Measurements from ENCODE around the gene DNTT. TPM values are rescaled to one million over a fixed set of nuclear protein-coding genes. Genes with fewer than 3 reads are reported as not detected.

The DNTT gene
- total RNA-seq (ENCODE audit: low replicate concordance), result not detected in 2 replicates

GRCh38 chr10:96304230-96304629, at the start of gene DNTT:
Gene DNTT (plus strand): TSS chr10:96304434. CDS start chr10:96304498, 64 bp downstream.
- no peak for TF ChIP-seq CTCF (IDR thresholded peaks at IDR 0.05; ENCODE audit: insufficient read depth, low read length)
- no peak within 1 kb of the TSS for H3K4me3 ChIP-seq (ENCODE audit: low read depth, low read length)
- no peak for DNase-seq (ENCODE audit: low read depth)

- H3K4me3 ChIP-seq (ENCODE audit: low read depth, low read length), result no peak overlapping the region
- DNase-seq (ENCODE audit: low read depth), result no peak
- TF ChIP-seq CTCF (IDR thresholded peaks at IDR 0.05; ENCODE audit: insufficient read depth, low read length), result no peak
Measured at GRCh38 chr10:96254976-96255375, 49.3 kb upstream of the DNTT start.

- no peak for TF ChIP-seq CTCF (IDR thresholded peaks at IDR 0.05; ENCODE audit: insufficient read depth, low read length)
- no peak overlapping the region for H3K4me3 ChIP-seq (ENCODE audit: low read depth, low read length)
- DNase-seq (ENCODE audit: low read depth), result no peak
Measured at GRCh38 chr10:96255549-96256333, 48.5 kb upstream of the DNTT start.

GRCh38 chr10:96257944-96258343, 46.3 kb upstream of the DNTT start:
- no peak overlapping the region for H3K4me3 ChIP-seq (ENCODE audit: low read depth, low read length)
- no peak for TF ChIP-seq CTCF (IDR thresholded peaks at IDR 0.05; ENCODE audit: insufficient read depth, low read length)
- no peak for DNase-seq (ENCODE audit: low read depth)

GRCh38 chr10:96259150-96259549, 45.1 kb upstream of the DNTT start:
- no peak for TF ChIP-seq CTCF (IDR thresholded peaks at IDR 0.05; ENCODE audit: insufficient read depth, low read length)
- no peak for DNase-seq (ENCODE audit: low read depth)
- no peak overlapping the region for H3K4me3 ChIP-seq (ENCODE audit: low read depth, low read length)

GRCh38 chr10:96260014-96260413, 44.2 kb upstream of the DNTT start:
- H3K4me3 ChIP-seq (ENCODE audit: low read depth, low read length), result no peak overlapping the region
- TF ChIP-seq CTCF (IDR thresholded peaks at IDR 0.05; ENCODE audit: insufficient read depth, low read length), result no peak
- no peak for DNase-seq (ENCODE audit: low read depth)
